ENCODE measurements around the gene IDI2.

GRCh38 chr10:1026578-1026977 is 919 bp upstream of the IDI2 start:
- TF ChIP-seq, protein P1, sequence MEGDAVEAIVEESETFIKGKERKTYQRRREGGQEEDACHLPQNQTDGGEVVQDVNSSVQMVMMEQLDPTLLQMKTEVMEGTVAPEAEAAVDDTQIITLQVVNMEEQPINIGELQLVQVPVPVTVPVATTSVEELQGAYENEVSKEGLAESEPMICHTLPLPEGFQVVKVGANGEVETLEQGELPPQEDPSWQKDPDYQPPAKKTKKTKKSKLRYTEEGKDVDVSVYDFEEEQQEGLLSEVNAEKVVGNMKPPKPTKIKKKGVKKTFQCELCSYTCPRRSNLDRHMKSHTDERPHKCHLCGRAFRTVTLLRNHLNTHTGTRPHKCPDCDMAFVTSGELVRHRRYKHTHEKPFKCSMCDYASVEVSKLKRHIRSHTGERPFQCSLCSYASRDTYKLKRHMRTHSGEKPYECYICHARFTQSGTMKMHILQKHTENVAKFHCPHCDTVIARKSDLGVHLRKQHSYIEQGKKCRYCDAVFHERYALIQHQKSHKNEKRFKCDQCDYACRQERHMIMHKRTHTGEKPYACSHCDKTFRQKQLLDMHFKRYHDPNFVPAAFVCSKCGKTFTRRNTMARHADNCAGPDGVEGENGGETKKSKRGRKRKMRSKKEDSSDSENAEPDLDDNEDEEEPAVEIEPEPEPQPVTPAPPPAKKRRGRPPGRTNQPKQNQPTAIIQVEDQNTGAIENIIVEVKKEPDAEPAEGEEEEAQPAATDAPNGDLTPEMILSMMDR (IDR thresholded peaks at IDR 0.05 in 2 of 3, conservative IDR thresholded peaks at IDR 0.05 in 1 of 3; ENCODE audit: borderline replicate concordance in 1 of 3, insufficient read depth in 1 of 3, low read depth in 2 of 3, low read length in 2 of 3), result no peak
- no peak for TF ChIP-seq EZH2phosphoT487 (IDR thresholded peaks at IDR 0.05; ENCODE audit: borderline replicate concordance)
- TF ChIP-seq POLR2AphosphoS5 (IDR thresholded peaks at IDR 0.05; ENCODE audit: low read depth, low read length), result no peak
- TF ChIP-seq POLR2A (IDR thresholded peaks at IDR 0.05; ENCODE audit: borderline replicate concordance, extremely low read depth, insufficient read depth, insufficient read length), result no peak
- TF ChIP-seq ZFX (IDR thresholded peaks at IDR 0.05), result no peak
